Activated CD4-positive, alpha-beta T cell treated with anti-CD3 and anti-CD28 coated beads, Interleukin-2, Interleukin-4, amounts not matched to agents 100 ng/mL and 50 ng/mL, durations not matched to agents 16 hours and 8 hours (primary cell): ENCODE measurements around the gene AP2B1.
A peak's percentile ranks its signal among the peaks of the same experiment; 100 is the strongest.
"Not testable (repeated sequence)": the region's sequence is repeated elsewhere in the genome, so short reads cannot be mapped to it uniquely, and the experiment has no call there.

Source experiments
- DNase-seq: peaks from one replicate; pipeline ENCODE4 v3.0.0-alpha.2; 2020; ENCODE audit warnings: low spot score

AP2B1 gene

GRCh38 chr17:35748979-35749378, 161.9 kb downstream of the AP2B1 start:
- DNase-seq, result no peak

- DNase-seq, result no peak
Measured at GRCh38 chr17:35749560-35750412, 162.7 kb downstream of the AP2B1 start.

- no peak for DNase-seq
Measured at GRCh38 chr17:35750526-35751395, 163.6 kb downstream of the AP2B1 start.

- not testable (repeated sequence) for DNase-seq
Measured at GRCh38 chr17:35751541-35751940, 164.4 kb downstream of the AP2B1 start.

- DNase-seq, result no peak
Measured at GRCh38 chr17:35752471-35752870, 165.3 kb downstream of the AP2B1 start.

- DNase-seq, result no peak
Measured at GRCh38 chr17:35752945-35753764, 166.0 kb downstream of the AP2B1 start, which contains the start of gene GAS2L2. Gene GAS2L2, minus strand, starts transcription at chr17:35753239. Its CDS starts 389 bp downstream, at chr17:35752850.

GRCh38 chr17:35757243-35757642, 170.1 kb downstream of the AP2B1 start:
- no peak for DNase-seq

- no peak for DNase-seq
Measured at GRCh38 chr17:35760587-35760986, 173.5 kb downstream of the AP2B1 start, which contains the start of gene C17orf50. Gene C17orf50, plus strand, starts transcription at chr17:35760887. Its CDS starts 55 bp downstream, at chr17:35760942.

GRCh38 chr17:35761601-35762000, 174.5 kb downstream of the AP2B1 start:
- DNase-seq, result no peak

- DNase-seq, result no peak
Measured at GRCh38 chr17:35763767-35764122, 176.6 kb downstream of the AP2B1 start.

- peak; percentile 87 for DNase-seq
Measured at GRCh38 chr17:35764123-35764991, 177.2 kb downstream of the AP2B1 start.

- no peak for DNase-seq
Measured at GRCh38 chr17:35765086-35765710, 178.1 kb downstream of the AP2B1 start.

GRCh38 chr17:35765756-35766488, 178.8 kb downstream of the AP2B1 start:
- no peak for DNase-seq

GRCh38 chr17:35766489-35766877, 179.4 kb downstream of the AP2B1 start:
- DNase-seq, result no peak

GRCh38 chr17:35766903-35767510, 179.9 kb downstream of the AP2B1 start:
- DNase-seq, result peak; percentile 27

GRCh38 chr17:35768797-35769196, 181.7 kb downstream of the AP2B1 start:
- DNase-seq, result no peak

- DNase-seq, result no peak
Measured at GRCh38 chr17:35769895-35770486, 182.9 kb downstream of the AP2B1 start.

- no peak for DNase-seq
Measured at GRCh38 chr17:35773129-35773528, 186.0 kb downstream of the AP2B1 start.
